ENCODE data around the gene SNRNP70. TPM values are rescaled to one million over a fixed set of nuclear protein-coding genes. Genes with fewer than 3 reads are reported as not detected.
A peak's percentile ranks its signal among the peaks of the same experiment; 100 is the strongest.

The SNRNP70 gene
- total RNA-seq, 2 experiments from 2014 or later: 205 to 230 TPM

- Mint-ChIP-seq H3K27me3 (peaks cover 95% of the 10 kb centered on the region), H3K4me1 (peaks cover 14% of the 10 kb centered on the region), H3K9me3 (peaks cover 2% of the 10 kb centered on the region), H3K36me3 (peaks cover 3% of the 10 kb centered on the region), H3K4me3 (no peak overlapping the region), H3K27ac (no peak overlapping the region)
- DNase-seq: peak; percentile 46
Measured at GRCh38 chr19:49151267-49152118, 66.2 kb downstream of the SNRNP70 start.

GRCh38 chr19:49152119-49152550 is 66.9 kb downstream of the SNRNP70 start:
- Mint-ChIP-seq H3K9me3 (peaks cover 2% of the 10 kb centered on the region), H3K4me1 (peaks cover 14% of the 10 kb centered on the region), H3K27me3 (peaks cover 93% of the 10 kb centered on the region), H3K4me3 (no peak overlapping the region), H3K36me3 (peaks cover 3% of the 10 kb centered on the region), H3K27ac (no peak overlapping the region)
- DNase-seq: no peak

GRCh38 chr19:49153167-49153809 is 68.0 kb downstream of the SNRNP70 start:
- Mint-ChIP-seq H3K27ac (no peak overlapping the region), H3K9me3 (peaks cover 2% of the 10 kb centered on the region), H3K27me3 (peaks cover 93% of the 10 kb centered on the region), H3K4me1 (peaks cover 15% of the 10 kb centered on the region), H3K36me3 (peaks cover 3% of the 10 kb centered on the region), H3K4me3 (no peak overlapping the region)
- no peak for DNase-seq

GRCh38 chr19:49154279-49154678 is 69.0 kb downstream of the SNRNP70 start:
- no peak overlapping the region for H3K4me3 Mint-ChIP-seq

GRCh38 chr19:49155005-49155819 is 70.0 kb downstream of the SNRNP70 start, which contains the start of gene HRC:
Gene HRC, minus strand, starts transcription at chr19:49155396. Its CDS starts 159 bp downstream, at chr19:49155237.
- H3K36me3 Mint-ChIP-seq: peaks cover 2% of the 10 kb centered on the region
- no peak within 1 kb of the TSS for H3K4me3 Mint-ChIP-seq
- no peak for DNase-seq
- H3K9me3 Mint-ChIP-seq: peaks cover 2% of the 10 kb centered on the region
- peaks cover 92% of the 10 kb centered on the region for H3K27me3 Mint-ChIP-seq
- H3K27ac Mint-ChIP-seq: no peak within 1 kb of the TSS
- peaks cover 8% of the 10 kb centered on the region for H3K4me1 Mint-ChIP-seq

More at GRCh38 chr19:49154279-49154678, 69.0 kb downstream of the SNRNP70 start:
- peaks cover 93% of the 10 kb centered on the region for H3K27me3 Mint-ChIP-seq
- H3K9me3 Mint-ChIP-seq: peaks cover 2% of the 10 kb centered on the region
- no peak overlapping the region for H3K27ac Mint-ChIP-seq
- peaks cover 2% of the 10 kb centered on the region for H3K36me3 Mint-ChIP-seq
- peaks cover 13% of the 10 kb centered on the region for H3K4me1 Mint-ChIP-seq
- no peak for DNase-seq

GRCh38 chr19:49155820-49156346 is 70.6 kb downstream of the SNRNP70 start:
- Mint-ChIP-seq H3K36me3 (no peaks in the 10 kb centered on the region), H3K4me1 (peaks cover 8% of the 10 kb centered on the region), H3K27me3 (peaks cover 94% of the 10 kb centered on the region), H3K4me3 (no peak overlapping the region), H3K27ac (no peak overlapping the region), H3K9me3 (peaks cover 2% of the 10 kb centered on the region)
- no peak for DNase-seq

- peak within 1 kb of the TSS; percentile 46 for H3K4me3 Mint-ChIP-seq
- no peaks in the 10 kb centered on the region for H3K36me3 Mint-ChIP-seq
- H3K9me3 Mint-ChIP-seq: no peaks in the 10 kb centered on the region
- peaks cover 81% of the 10 kb centered on the region for H3K27me3 Mint-ChIP-seq
- peaks cover 4% of the 10 kb centered on the region for H3K4me1 Mint-ChIP-seq
- peak; percentile 60 for DNase-seq
- H3K27ac Mint-ChIP-seq: no peak within 1 kb of the TSS
Measured at GRCh38 chr19:49157445-49158224, 72.4 kb downstream of the SNRNP70 start, which contains the start of gene TRPM4. Gene TRPM4, plus strand, starts transcription at chr19:49157792. Its CDS starts 75 bp downstream, at chr19:49157867.

Other genes with a start within 250 kb of the SNRNP70 start
- under 1 TPM; 0.35 to 0.66 TPM for gene HSD17B14, start 249.0 kb upstream of the SNRNP70 start, total RNA-seq
- gene PLEKHA4, start 216.8 kb upstream of the SNRNP70 start, total RNA-seq: 1 to 10 TPM; 5.8 to 7.6 TPM
- 10 to 100 TPM; 60.8 to 65.4 TPM for gene PPP1R15A, start 213.0 kb upstream of the SNRNP70 start, total RNA-seq
- gene TULP2, start 186.7 kb upstream of the SNRNP70 start, total RNA-seq: under 1 TPM; 0.12 to 0.16 TPM
- 10 to 100 TPM; 90.6 to 91.7 TPM for gene NUCB1, start 185.1 kb upstream of the SNRNP70 start, total RNA-seq
- gene DHDH, start 151.8 kb upstream of the SNRNP70 start, total RNA-seq: 1 to 10 TPM in 1 of 2 experiments, under 1 TPM in 1; 0.74 to 1.1 TPM
- gene BAX, start 130.6 kb upstream of the SNRNP70 start, total RNA-seq: 100 to 1,000 TPM; 191 TPM
- 1,000 to 10,000 TPM; 1,137 to 1,177 TPM for gene FTL, start 120.1 kb upstream of the SNRNP70 start, total RNA-seq
- 10 to 100 TPM; 48.9 to 57.6 TPM for gene GYS1, start 92.1 kb upstream of the SNRNP70 start, total RNA-seq
- gene RUVBL2, start 91.6 kb upstream of the SNRNP70 start, total RNA-seq: 100 to 1,000 TPM; 187 to 189 TPM
- not detected for gene LHB, start 68.4 kb upstream of the SNRNP70 start, total RNA-seq
- not detected for gene CGB3, start 61.1 kb upstream of the SNRNP70 start, total RNA-seq
- gene CGB2, start 53.6 kb upstream of the SNRNP70 start, total RNA-seq: not detected
- gene CGB1, start 48.6 kb upstream of the SNRNP70 start, total RNA-seq: not detected
- not detected for gene CGB5, start 41.6 kb upstream of the SNRNP70 start, total RNA-seq
- not detected for gene CGB8, start 36.3 kb upstream of the SNRNP70 start, total RNA-seq
- gene CGB7, start 27.7 kb upstream of the SNRNP70 start, total RNA-seq: not detected
- gene NTF4, start 20.6 kb upstream of the SNRNP70 start, total RNA-seq: not detected
- not detected for gene KCNA7, start 12.8 kb upstream of the SNRNP70 start, total RNA-seq
- gene LIN7B, start 28.9 kb downstream of the SNRNP70 start, total RNA-seq: 1 to 10 TPM; 2.2 to 2.5 TPM
- 1 to 10 TPM; 1.0 to 1.3 TPM for gene C19orf73, start 33.7 kb downstream of the SNRNP70 start, total RNA-seq
- 1 to 10 TPM; 3.2 to 4.3 TPM for gene PPFIA3, start 34.1 kb downstream of the SNRNP70 start, total RNA-seq
- not detected for gene HRC, start 69.9 kb downstream of the SNRNP70 start, total RNA-seq
- gene TRPM4, start 72.3 kb downstream of the SNRNP70 start, total RNA-seq: not detected
- gene SLC6A16, start 239.7 kb downstream of the SNRNP70 start, total RNA-seq: 1 to 10 TPM in 1 of 2 experiments, under 1 TPM in 1; 0.86 to 1.4 TPM
- gene CD37, start 250.0 kb downstream of the SNRNP70 start, total RNA-seq: 100 to 1,000 TPM; 110 to 114 TPM